BE2C (cell line): Measurements from ENCODE around the gene LIN9.

Experiments
- DNase-seq: peaks from one replicate; pipeline ENCODE4 v3.0.0-alpha.2; 2020
- H3K27me3 ChIP-seq: fragments of 250-450 bp; sonication (Bioruptor Pico); 2 replicates; pipeline ENCODE4 v1.5.1; 2020; ENCODE audit warnings: mild to moderate bottlenecking
- H3K36me3 ChIP-seq: fragments of 250-450 bp; sonication (Bioruptor Pico); 2 replicates; pipeline ENCODE4 v1.5.1; 2020; ENCODE audit warnings: mild to moderate bottlenecking
- H3K4me1 ChIP-seq: fragments of 250-450 bp; sonication (Bioruptor Pico); 2 replicates; pipeline ENCODE4 v1.5.1; 2020
- H3K4me3 ChIP-seq: 2 replicates; pipeline ENCODE4 v1.5.1; 2011; ENCODE audit warnings: low read depth, low read length
- H3K9me3 ChIP-seq: fragments of 250-450 bp; sonication (Bioruptor Pico); 2 replicates; pipeline ENCODE4 v1.5.1; 2020
- TF ChIP-seq, protein P1 (sequence below): IDR thresholded peaks from 2 replicates; pipeline ENCODE4 v1.5.1; 2012; ENCODE audit warnings: mild to moderate bottlenecking, low read depth, low read length

Gene LIN9

DNA sequence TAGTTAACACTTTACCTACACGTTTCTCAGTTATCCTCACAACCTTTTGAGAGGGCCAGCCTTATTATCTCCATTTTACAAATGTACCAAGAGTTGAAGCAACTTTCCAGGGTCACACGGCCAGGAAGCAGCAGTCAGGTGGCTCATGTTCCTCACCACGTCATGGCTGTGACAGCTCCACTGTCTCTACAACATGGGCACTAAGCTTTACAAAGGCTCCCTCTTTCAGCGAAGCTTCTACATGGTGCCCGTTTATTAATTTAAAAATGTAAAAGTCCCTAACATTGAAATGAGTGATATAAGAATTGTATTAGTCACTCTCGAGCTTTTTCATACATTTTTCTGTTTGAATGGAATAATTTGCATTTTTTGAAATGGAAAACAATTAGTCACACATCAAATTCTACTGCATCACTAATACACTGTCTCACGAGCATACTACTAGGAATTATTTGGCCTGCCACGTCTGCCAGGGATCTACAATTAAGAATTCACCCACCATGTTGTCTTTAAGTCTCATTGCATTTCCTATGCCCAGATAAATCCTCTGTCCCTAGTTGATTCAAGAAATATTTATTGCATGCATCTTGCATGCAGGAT, 28.4 kb upstream of the LIN9 start:
- Histone ChIP-seq H3K27me3 (no peaks in the 10 kb centered on the region), H3K4me3 (no peak overlapping the region), H3K4me1 (no peaks in the 10 kb centered on the region), H3K36me3 (no peaks in the 10 kb centered on the region), H3K9me3 (no peaks in the 10 kb centered on the region)
- DNase-seq: no peak
- TF ChIP-seq, protein P1, sequence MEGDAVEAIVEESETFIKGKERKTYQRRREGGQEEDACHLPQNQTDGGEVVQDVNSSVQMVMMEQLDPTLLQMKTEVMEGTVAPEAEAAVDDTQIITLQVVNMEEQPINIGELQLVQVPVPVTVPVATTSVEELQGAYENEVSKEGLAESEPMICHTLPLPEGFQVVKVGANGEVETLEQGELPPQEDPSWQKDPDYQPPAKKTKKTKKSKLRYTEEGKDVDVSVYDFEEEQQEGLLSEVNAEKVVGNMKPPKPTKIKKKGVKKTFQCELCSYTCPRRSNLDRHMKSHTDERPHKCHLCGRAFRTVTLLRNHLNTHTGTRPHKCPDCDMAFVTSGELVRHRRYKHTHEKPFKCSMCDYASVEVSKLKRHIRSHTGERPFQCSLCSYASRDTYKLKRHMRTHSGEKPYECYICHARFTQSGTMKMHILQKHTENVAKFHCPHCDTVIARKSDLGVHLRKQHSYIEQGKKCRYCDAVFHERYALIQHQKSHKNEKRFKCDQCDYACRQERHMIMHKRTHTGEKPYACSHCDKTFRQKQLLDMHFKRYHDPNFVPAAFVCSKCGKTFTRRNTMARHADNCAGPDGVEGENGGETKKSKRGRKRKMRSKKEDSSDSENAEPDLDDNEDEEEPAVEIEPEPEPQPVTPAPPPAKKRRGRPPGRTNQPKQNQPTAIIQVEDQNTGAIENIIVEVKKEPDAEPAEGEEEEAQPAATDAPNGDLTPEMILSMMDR: no peak

DNA sequence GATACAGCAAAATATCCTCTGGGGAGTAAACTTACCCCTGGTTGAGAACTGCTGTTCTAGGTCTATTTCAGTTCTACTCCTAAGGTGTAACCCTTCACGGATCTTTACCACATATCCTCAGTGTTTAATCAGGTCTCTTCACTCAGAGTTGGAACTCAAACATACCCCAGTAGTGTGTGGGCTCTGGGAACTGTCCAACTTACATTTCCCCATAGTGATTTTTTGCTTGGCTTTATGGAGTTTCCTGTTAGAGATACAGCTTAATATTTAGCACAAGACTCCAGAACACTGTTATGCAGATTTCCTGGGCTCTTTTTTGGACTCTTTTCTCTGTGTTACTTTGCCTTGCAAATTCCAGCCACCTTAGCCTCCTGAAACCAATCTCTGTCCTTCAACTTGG, 26.7 kb upstream of the LIN9 start:
- no peak for DNase-seq
- no peaks in the 10 kb centered on the region for H3K36me3 ChIP-seq
- no peaks in the 10 kb centered on the region for H3K27me3 ChIP-seq
- no peaks in the 10 kb centered on the region for H3K4me1 ChIP-seq
- H3K4me3 ChIP-seq: no peak overlapping the region
- H3K9me3 ChIP-seq: no peaks in the 10 kb centered on the region
- TF ChIP-seq, protein P1: no peak

DNA sequence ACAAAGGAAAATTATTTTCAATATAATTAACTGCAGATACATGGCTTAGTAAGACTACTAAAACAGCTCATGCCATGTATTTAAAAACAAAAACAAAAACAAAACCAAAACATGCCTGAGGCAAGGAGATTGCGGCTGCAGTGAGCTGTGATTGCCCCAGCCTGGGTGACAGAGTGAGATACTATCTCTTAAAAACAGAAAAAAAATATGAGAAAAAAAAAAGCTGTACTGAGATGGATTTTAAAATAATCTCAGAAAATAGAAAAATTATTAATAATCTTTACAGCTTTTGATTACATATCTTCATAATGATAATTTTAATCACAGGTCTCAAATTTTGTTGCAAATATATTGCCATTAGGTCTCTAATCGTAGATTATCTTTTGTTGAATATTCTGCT, 24.0 kb upstream of the LIN9 start:
- no peak for DNase-seq
- Histone ChIP-seq H3K4me1 (no peaks in the 10 kb centered on the region), H3K36me3 (no peaks in the 10 kb centered on the region), H3K4me3 (peak overlapping the region; percentile 46), H3K9me3 (no peaks in the 10 kb centered on the region), H3K27me3 (no peaks in the 10 kb centered on the region)
- TF ChIP-seq, protein P1: no peak

DNA sequence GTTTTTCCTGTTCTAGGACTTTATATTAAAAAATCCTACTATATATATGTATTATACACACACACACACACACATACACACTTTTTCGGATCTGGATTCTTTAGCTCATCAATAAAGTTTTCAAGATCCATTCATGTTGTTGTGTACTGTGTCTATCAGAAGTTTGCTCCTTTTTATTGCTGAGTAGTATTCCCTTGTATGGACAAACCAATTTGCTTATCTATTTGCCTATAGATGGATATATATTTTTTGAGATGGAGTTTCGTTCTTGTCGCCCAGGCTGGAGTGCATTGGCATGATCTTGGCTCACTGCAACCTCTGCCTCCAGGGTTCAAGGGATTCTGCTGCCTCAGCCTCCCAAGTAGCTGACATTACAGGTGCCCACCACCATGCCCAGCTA, 20.3 kb upstream of the LIN9 start:
- Histone ChIP-seq H3K27me3 (no peaks in the 10 kb centered on the region), H3K4me1 (no peaks in the 10 kb centered on the region), H3K9me3 (no peaks in the 10 kb centered on the region), H3K36me3 (no peaks in the 10 kb centered on the region), H3K4me3 (no peak overlapping the region)
- no peak for DNase-seq
- TF ChIP-seq, protein P1: no peak

DNA sequence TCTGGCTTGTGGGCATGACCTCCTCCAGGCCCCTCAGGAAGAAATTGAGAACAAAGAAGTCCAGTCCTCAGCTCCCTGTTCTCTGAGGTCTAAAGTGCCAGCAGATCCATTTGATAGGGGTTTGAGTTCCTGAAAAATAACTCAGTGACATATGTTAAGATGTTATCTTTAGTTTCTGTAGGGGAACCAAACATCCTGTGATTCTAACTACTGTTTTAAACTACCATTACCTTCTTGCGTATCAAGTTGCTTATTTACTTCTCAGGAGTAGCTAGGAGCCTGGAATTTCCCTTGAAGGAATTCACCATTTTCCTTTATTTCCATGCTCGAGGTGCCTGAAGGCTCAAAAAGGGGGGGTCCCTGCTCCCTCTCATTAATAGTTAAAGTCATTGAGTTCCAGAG, 18.8 kb upstream of the LIN9 start:
- no peak overlapping the region for H3K4me3 ChIP-seq
- no peak for DNase-seq
- no peaks in the 10 kb centered on the region for H3K4me1 ChIP-seq
- no peaks in the 10 kb centered on the region for H3K9me3 ChIP-seq
- H3K27me3 ChIP-seq: no peaks in the 10 kb centered on the region
- no peaks in the 10 kb centered on the region for H3K36me3 ChIP-seq
- TF ChIP-seq, protein P1: no peak

DNA sequence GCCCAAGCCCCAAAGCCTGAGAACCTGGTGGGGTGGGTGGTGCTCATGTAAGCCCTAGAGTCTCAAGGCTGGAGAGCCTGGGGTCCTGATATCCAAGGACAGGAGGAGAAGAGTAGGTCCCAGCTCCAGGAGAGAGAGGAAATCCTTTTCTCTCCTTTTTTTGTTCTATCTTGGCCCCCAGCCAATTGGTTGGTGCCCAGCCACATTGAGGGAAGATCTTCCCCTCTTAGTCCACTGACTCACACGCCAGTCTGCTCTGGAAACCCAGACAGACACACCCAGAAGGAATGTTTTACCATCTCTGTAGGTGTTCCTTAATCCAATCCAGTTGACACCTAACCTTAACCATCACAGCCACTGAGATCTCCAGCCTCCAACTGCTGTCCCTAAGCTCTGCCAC, 16.2 kb upstream of the LIN9 start:
- TF ChIP-seq, protein P1: no peak
- Histone ChIP-seq H3K4me1 (no peaks in the 10 kb centered on the region), H3K9me3 (no peaks in the 10 kb centered on the region), H3K27me3 (no peaks in the 10 kb centered on the region), H3K36me3 (no peaks in the 10 kb centered on the region), H3K4me3 (no peak overlapping the region)
- DNase-seq: no peak
